Measurements from ENCODE around the gene GAB2.
"Not testable (repeated sequence)": the region's sequence is repeated elsewhere in the genome, so short reads cannot be mapped to it uniquely, and the experiment has no call there.

GAB2 gene

GRCh38 chr11:78262238-78262637 lies 155.4 kb downstream of the GAB2 start:
- DNase-seq (ENCODE audit: extremely low spot score, insufficient read length, low read depth) (no peak), FAIRE-seq (no peak)

GRCh38 chr11:78261828-78262227 lies 155.8 kb downstream of the GAB2 start:
- FAIRE-seq (no peak), DNase-seq (ENCODE audit: extremely low spot score, insufficient read length, low read depth) (no peak)

- FAIRE-seq = no peak
- no peak for DNase-seq (ENCODE audit: extremely low spot score, insufficient read length, low read depth)
These were observed 156.3 kb downstream of the GAB2 start for GRCh38 chr11:78261367-78261766.

GRCh38 chr11:78259777-78260487 lies 157.7 kb downstream of the GAB2 start:
- DNase-seq (ENCODE audit: extremely low spot score, insufficient read length, low read depth) (no peak), FAIRE-seq (no peak)

GRCh38 chr11:78257654-78258053 lies 160.0 kb downstream of the GAB2 start:
- DNase-seq (ENCODE audit: extremely low spot score, insufficient read length, low read depth) (no peak), FAIRE-seq (no peak)

GRCh38 chr11:78256962-78257361 lies 160.7 kb downstream of the GAB2 start:
- DNase-seq (ENCODE audit: extremely low spot score, insufficient read length, low read depth) (no peak), FAIRE-seq (no peak)

GRCh38 chr11:78255919-78256318 lies 161.7 kb downstream of the GAB2 start:
- FAIRE-seq (no peak), DNase-seq (ENCODE audit: extremely low spot score, insufficient read length, low read depth) (no peak)

- FAIRE-seq (no peak), DNase-seq (ENCODE audit: extremely low spot score, insufficient read length, low read depth) (no peak)
These were observed 163.4 kb downstream of the GAB2 start for GRCh38 chr11:78254268-78254667.

GRCh38 chr11:78253797-78254196 lies 163.8 kb downstream of the GAB2 start:
- no peak for FAIRE-seq
- no peak for DNase-seq (ENCODE audit: extremely low spot score, insufficient read length, low read depth)

- FAIRE-seq (no peak), DNase-seq (ENCODE audit: extremely low spot score, insufficient read length, low read depth) (no peak)
These were observed 166.4 kb downstream of the GAB2 start for GRCh38 chr11:78251083-78251775.

GRCh38 chr11:78250099-78250498 lies 167.5 kb downstream of the GAB2 start:
- FAIRE-seq = no peak
- no peak for DNase-seq (ENCODE audit: extremely low spot score, insufficient read length, low read depth)

GRCh38 chr11:78248903-78249302 lies 168.7 kb downstream of the GAB2 start:
- no peak for DNase-seq (ENCODE audit: extremely low spot score, insufficient read length, low read depth)
- no peak for FAIRE-seq

- DNase-seq (ENCODE audit: extremely low spot score, insufficient read length, low read depth) (no peak), FAIRE-seq (no peak)
These were observed 169.4 kb downstream of the GAB2 start for GRCh38 chr11:78248191-78248590.

- FAIRE-seq (no peak), DNase-seq (ENCODE audit: extremely low spot score, insufficient read length, low read depth) (no peak)
These were observed 172.9 kb downstream of the GAB2 start for GRCh38 chr11:78244546-78245255.

- FAIRE-seq (no peak), DNase-seq (ENCODE audit: extremely low spot score, insufficient read length, low read depth) (no peak)
These were observed 173.5 kb downstream of the GAB2 start for GRCh38 chr11:78244080-78244479.

- FAIRE-seq = no peak
- no peak for DNase-seq (ENCODE audit: extremely low spot score, insufficient read length, low read depth)
These were observed 176.1 kb downstream of the GAB2 start for GRCh38 chr11:78241475-78241874.

GRCh38 chr11:78239781-78240180 lies 177.8 kb downstream of the GAB2 start:
- no peak for FAIRE-seq
- DNase-seq (ENCODE audit: extremely low spot score, insufficient read length, low read depth) = no peak

GRCh38 chr11:78237293-78238046 lies 180.2 kb downstream of the GAB2 start:
- FAIRE-seq = no peak
- DNase-seq (ENCODE audit: extremely low spot score, insufficient read length, low read depth) = no peak

- FAIRE-seq = no peak
These were observed 183.6 kb downstream of the GAB2 start for GRCh38 chr11:78234006-78234405.

GRCh38 chr11:78233046-78233445 lies 184.6 kb downstream of the GAB2 start:
- not testable (repeated sequence) for FAIRE-seq; DNase-seq (ENCODE audit: extremely low spot score, insufficient read length, low read depth)

More at GRCh38 chr11:78234006-78234405, 183.6 kb downstream of the GAB2 start:
- no peak for DNase-seq (ENCODE audit: extremely low spot score, insufficient read length, low read depth)
